Sigmoid colon (tissue), 7 donors: ENCODE measurements around the gene LIM2. TPM values are rescaled to one million over a fixed set of nuclear protein-coding genes. Genes with fewer than 3 reads are reported as not detected.

Source experiments
- DNase-seq: peaks from one replicate; pipeline ENCODE4 v3.0.0-alpha.2; 2019
- H3K27ac ChIP-seq, 4 donors: fragments of 200-600 bp; sonication (generic); one replicate each; pipeline ENCODE4 v1.5.1; 2016 to 2019; ENCODE audit warnings: mild to moderate bottlenecking in 1 of 4
- H3K27me3 ChIP-seq, 3 donors: fragments of 200-600 bp; sonication (generic); one replicate each; pipeline ENCODE4 v1.5.1; 2019; ENCODE audit warnings: mild to moderate bottlenecking in 1 of 3
- H3K36me3 ChIP-seq, 4 donors: fragments of 200-600 bp; sonication (generic); one replicate each; pipeline ENCODE4 v1.5.1; 2016 to 2019
- H3K4me1 ChIP-seq, 4 donors: fragments of 200-600 bp; sonication (generic); one replicate each; pipeline ENCODE4 v1.5.1; 2017 to 2019
- H3K4me3 ChIP-seq, 4 donors: fragments of 200-600 bp; sonication (generic); one replicate each; pipeline ENCODE4 v1.5.1; 2017 to 2019; ENCODE audit warnings: mild to moderate bottlenecking in 2 of 4, moderate library complexity in 1 of 4
- H3K9me3 ChIP-seq, 4 donors: fragments of 200-600 bp in 3 of 4; sonication (generic) in 3 of 4; one replicate each; pipeline versions ENCODE4 v1.5.1 to v1.6.1; 2013 to 2019
- EP300 ChIP-seq, 4 donors: sonication (generic); formaldehyde crosslinking; IDR thresholded peaks; one replicate each; pipeline ENCODE4 v1.6.1; 2017; ENCODE audit warnings: antibody characterized with exemption in 4 of 4
- POLR2A ChIP-seq, 2 donors: fragments of 450-650 bp; IDR thresholded peaks; one replicate each; pipeline ENCODE4 v1.6.1; 2016; ENCODE audit warnings: antibody characterized with exemption in 2 of 2, mild to moderate bottlenecking in 2 of 2, moderate library complexity in 2 of 2
- POLR2AphosphoS5 ChIP-seq, 4 donors: sonication (generic); formaldehyde crosslinking; IDR thresholded peaks; one replicate each; pipeline ENCODE4 v1.6.1; 2017; ENCODE audit warnings: antibody characterized with exemption in 4 of 4
- WGBS, 2 donors: extraction: QIAGEN DNeasy Blood & Tissue Kit; methylation state at CpG; one replicate each; pipeline ENCODE4 v1.1.7; 2013; 5-methylcytosine and 5-hydroxymethylcytosine counted together
- intact Hi-C: fragments of 100-400 bp; cut with DNase I; formaldehyde crosslinking; loops from one replicate; pipeline ENCODE4 v1.15.1; 2023
- polyA plus RNA-seq, 3 donors: library from polyadenylated mRNA; stranded (reverse); fragments of 200-250 nt; gene quantifications; one replicate each; pipeline ENCODE4 v1.2.3, GENCODE V29; 2013
- total RNA-seq, 4 donors: library from RNA; depleted of rRNA; stranded (reverse); fragments of >200 nt; gene quantifications; one replicate each; pipeline ENCODE4 v1.1.0, GENCODE V29; 2016
- TF ChIP-seq, protein P1 (sequence below), 4 experiments: fragments of 450-650 bp in 3 of 4; fragments of 200-600 bp in 1 of 4; IDR thresholded peaks; one replicate each; pipeline ENCODE4 v1.5.1; 2016 to 2019; ENCODE audit warnings: antibody characterized with exemption in 4 of 4, mild to moderate bottlenecking in 3 of 4, moderate library complexity in 2 of 4
- donor health status: healthy with polysubstance abuse.
- donor health status: Bipolar disorder and iron deficiency.
- donor health status: healthy.

The LIM2 gene
- total and polyA plus RNA-seq, 7 donors = not detected

DNA sequence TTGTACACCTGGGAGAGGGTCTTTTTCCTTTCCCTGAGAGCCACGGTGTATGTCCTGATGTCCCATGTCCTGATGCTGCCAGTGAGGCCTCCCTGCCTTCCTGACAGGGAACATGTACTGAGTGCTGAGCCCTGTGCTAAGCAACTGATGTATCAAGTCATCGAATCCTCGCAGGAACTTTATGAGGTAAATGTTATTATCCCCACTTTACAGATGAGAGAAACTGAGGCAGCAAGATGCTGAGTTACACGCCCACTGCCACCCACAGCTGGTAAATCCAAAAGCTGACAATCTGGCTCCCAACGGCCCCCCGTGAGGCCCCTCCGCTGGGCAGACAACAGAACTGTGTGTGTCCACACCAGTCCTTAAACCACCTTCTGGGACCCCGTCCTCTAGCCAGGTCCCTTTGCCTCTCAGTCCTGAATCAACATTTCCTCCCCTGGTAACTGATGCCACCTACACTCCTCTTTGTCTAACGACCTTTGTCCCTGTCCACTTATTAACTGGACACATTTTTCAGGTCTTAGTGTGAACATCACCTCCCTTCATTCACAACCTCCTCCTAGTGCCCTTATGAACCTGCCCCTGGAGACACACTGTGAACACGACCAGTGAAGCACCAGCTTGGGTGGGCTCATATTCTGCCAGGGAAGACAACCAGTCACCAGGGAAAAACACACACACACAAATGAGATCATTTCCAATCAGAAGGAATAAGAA is 40.4 kb downstream of the LIM2 start:
- no peak for TF ChIP-seq POLR2A (IDR thresholded peaks at IDR 0.05)
- TF ChIP-seq EP300 (IDR thresholded peaks at IDR 0.05) = no peak
- TF ChIP-seq, protein P1, sequence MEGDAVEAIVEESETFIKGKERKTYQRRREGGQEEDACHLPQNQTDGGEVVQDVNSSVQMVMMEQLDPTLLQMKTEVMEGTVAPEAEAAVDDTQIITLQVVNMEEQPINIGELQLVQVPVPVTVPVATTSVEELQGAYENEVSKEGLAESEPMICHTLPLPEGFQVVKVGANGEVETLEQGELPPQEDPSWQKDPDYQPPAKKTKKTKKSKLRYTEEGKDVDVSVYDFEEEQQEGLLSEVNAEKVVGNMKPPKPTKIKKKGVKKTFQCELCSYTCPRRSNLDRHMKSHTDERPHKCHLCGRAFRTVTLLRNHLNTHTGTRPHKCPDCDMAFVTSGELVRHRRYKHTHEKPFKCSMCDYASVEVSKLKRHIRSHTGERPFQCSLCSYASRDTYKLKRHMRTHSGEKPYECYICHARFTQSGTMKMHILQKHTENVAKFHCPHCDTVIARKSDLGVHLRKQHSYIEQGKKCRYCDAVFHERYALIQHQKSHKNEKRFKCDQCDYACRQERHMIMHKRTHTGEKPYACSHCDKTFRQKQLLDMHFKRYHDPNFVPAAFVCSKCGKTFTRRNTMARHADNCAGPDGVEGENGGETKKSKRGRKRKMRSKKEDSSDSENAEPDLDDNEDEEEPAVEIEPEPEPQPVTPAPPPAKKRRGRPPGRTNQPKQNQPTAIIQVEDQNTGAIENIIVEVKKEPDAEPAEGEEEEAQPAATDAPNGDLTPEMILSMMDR (IDR thresholded peaks at IDR 0.05) = no peak
- no peak for TF ChIP-seq POLR2AphosphoS5 (IDR thresholded peaks at IDR 0.05)
- Histone ChIP-seq H3K27me3 (no peaks in the 10 kb centered on the region), H3K4me3 (no peak overlapping the region), H3K4me1 (no peaks in the 10 kb centered on the region), H3K36me3 (peaks cover 0 to 60% (median 13%) of the 10 kb centered on the region in 4 donors), H3K27ac (no peak overlapping the region), H3K9me3 (no peaks in the 10 kb centered on the region)
- intact Hi-C loops = no loop called here
- WGBS, 2 donors = 75 to 89% methylated on average over 10 of the region's 10 CpGs
- no peak for DNase-seq

DNA sequence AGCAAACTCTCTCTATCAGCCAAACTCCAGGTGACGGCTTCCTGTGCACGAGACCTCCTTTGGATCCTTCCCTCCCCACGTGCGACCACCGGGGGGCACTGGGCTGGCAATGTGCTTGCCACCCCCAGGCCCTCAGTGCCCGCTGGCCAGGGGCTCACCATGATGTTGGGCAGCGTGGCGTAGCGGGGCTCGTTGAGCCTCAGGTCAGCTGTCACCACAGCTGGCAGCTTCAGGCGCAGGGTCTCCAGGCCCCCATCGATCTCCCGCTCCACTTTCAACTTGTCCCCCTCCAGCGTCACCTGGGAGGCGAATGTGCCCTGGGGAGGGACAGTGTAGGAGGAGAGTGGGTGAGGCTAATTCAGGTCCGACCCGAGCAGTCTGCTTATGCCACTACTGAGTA is 41.0 kb downstream of the LIM2 start:
- H3K27ac ChIP-seq = no peak overlapping the region
- H3K4me3 ChIP-seq = no peak overlapping the region
- TF ChIP-seq, protein P1 (IDR thresholded peaks at IDR 0.05) = no peak
- TF ChIP-seq EP300 (IDR thresholded peaks at IDR 0.05) (no peak), POLR2AphosphoS5 (IDR thresholded peaks at IDR 0.05) (no peak), POLR2A (IDR thresholded peaks at IDR 0.05) (no peak)
- H3K27me3 ChIP-seq = no peaks in the 10 kb centered on the region
- no peaks in the 10 kb centered on the region for H3K4me1 ChIP-seq
- H3K9me3 ChIP-seq = no peaks in the 10 kb centered on the region
- intact Hi-C loops = no loop called here
- peaks cover 0 to 56% (median 10%) of the 10 kb centered on the region in 4 donors for H3K36me3 ChIP-seq
- no peak for DNase-seq
- WGBS, 2 donors = 93 to 97% methylated on average over 17 of the region's 17 CpGs

DNA sequence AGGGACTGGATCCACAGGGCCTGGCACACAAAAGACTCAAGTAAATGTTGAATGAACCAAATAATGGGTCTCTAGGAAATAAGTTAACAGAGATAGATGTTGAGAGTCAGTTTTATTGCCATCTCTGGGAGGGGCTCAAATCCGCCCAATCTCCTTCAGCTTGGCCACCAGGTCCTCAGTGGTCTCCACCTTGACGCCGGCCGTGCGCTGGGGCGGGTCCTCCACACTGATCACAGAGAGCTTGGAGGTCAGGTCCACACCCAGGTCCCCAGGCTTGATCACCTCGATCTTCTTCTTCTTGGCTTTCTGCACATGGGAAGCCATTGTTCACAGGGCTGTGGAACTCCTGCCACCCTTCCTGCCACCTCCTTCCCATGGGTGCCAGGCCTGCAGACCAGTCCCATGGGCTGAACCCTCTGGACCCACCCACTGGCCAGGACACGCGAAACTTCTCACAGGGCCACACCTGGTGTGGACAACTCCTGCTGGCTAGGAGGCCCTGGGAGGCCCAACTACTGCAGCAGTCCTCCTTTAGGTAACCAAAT is 42.6 kb downstream of the LIM2 start:
- intact Hi-C loops = no loop called here
- 97% methylated on average over 9 of the region's 9 CpGs for WGBS, 2 donors

DNA sequence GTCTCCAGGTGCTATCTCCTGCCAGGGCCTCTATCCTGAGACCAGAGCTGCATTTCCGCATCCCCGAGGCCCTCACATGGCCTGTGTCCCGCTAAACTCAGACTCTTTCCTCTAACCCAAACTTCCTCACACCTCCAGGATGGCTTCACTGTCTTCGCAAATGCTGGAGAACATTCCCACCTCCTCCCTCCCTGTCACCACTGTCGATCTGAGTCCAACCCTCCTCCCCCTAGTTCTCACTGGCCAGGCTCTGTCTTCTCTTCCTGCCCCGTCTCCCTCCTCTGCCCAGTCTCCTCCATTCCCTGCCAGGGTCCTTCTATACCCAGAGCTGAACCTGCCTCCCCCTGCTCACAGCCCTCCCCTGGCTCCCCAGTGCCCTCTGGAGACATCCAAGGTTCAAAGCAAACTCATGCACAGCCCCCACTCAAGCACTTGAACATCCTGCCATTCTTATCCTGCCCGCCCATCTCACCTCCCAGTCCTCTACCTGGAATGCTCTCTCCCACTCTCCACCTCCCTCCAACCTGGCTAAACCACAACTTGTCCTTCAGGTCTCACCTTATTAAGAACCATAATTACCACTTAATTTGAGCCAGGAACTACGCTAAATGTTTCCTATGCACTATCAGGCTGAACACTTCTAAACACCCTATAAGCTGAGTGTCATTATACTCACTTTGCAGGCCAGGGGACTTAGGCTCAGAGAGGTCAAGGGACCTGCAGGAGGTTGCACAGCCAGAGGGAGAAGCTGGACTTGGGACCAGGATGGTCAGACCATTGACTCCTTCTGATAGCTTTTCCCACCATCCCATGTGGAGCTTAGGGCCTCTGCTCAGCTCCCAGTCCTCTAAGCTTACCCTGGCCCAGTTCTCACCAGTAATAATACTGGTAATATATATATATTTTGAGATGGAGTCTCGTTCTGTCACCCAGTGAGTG is 44.9 kb downstream of the LIM2 start:
- H3K36me3 ChIP-seq = peaks cover 0 to 25% (median 8%) of the 10 kb centered on the region in 4 donors
- WGBS, 2 donors = 59 to 61% methylated on average over 9 of the region's 9 CpGs
- peak overlapping the region in 1 of 4 donors; percentile 92 for H3K27ac ChIP-seq
- intact Hi-C loops = no loop called here
- peaks cover 0 to 25% (median 18%) of the 10 kb centered on the region in 4 donors for H3K4me1 ChIP-seq
- no peak for DNase-seq
- H3K27me3 ChIP-seq = no peaks in the 10 kb centered on the region
- no peak overlapping the region for H3K4me3 ChIP-seq
- TF ChIP-seq POLR2A (IDR thresholded peaks at IDR 0.05) (no peak), POLR2AphosphoS5 (IDR thresholded peaks at IDR 0.05) (no peak), EP300 (IDR thresholded peaks at IDR 0.05) (no peak)
- TF ChIP-seq, protein P1 (IDR thresholded peaks at IDR 0.05) = no peak
- H3K9me3 ChIP-seq = no peaks in the 10 kb centered on the region

More for the DNA sequence above, 42.6 kb downstream of the LIM2 start:
- Histone ChIP-seq H3K27ac (no peak overlapping the region), H3K27me3 (no peaks in the 10 kb centered on the region), H3K36me3 (peaks cover 0 to 40% (median 8%) of the 10 kb centered on the region in 4 donors), H3K4me1 (peaks cover 0 to 9% (median 5%) of the 10 kb centered on the region in 4 donors), H3K9me3 (no peaks in the 10 kb centered on the region), H3K4me3 (no peak overlapping the region)
- TF ChIP-seq POLR2A (IDR thresholded peaks at IDR 0.05) (no peak), EP300 (IDR thresholded peaks at IDR 0.05) (no peak), POLR2AphosphoS5 (IDR thresholded peaks at IDR 0.05) (no peak)
- TF ChIP-seq, protein P1 (IDR thresholded peaks at IDR 0.05) = no peak
- DNase-seq = no peak
